Neural progenitor cell (in vitro differentiated cells): ENCODE results near the gene SP1.

ENCODE experiments used
- CTCF ChIP-seq: fragments of 200-600 bp; sonication (generic); IDR thresholded peaks from 2 replicates; pipeline ENCODE4 v1.5.1; 2017; ENCODE audit warnings: antibody characterized with exemption, mild to moderate bottlenecking
- EZH2 ChIP-seq: fragments of 200-600 bp; sonication (generic); IDR thresholded peaks from 2 replicates; pipeline ENCODE4 v1.6.1; 2017; ENCODE audit warnings: antibody characterized with exemption, mild to moderate bottlenecking, moderate library complexity
- EZH2phosphoT487 ChIP-seq: fragments of 200-600 bp; sonication (generic); IDR thresholded peaks from 2 replicates; pipeline ENCODE4 v1.6.1; 2017; ENCODE audit warnings: antibody characterized with exemption

- no peak for TF ChIP-seq CTCF
- TF ChIP-seq EZH2 = no peak
- no peak for TF ChIP-seq EZH2phosphoT487
Observed at GRCh38 chr12:53464685-53465418, 84.9 kb downstream of the SP1 start.
